Vagina (tissue), 2 donors: ENCODE measurements around the gene PACSIN1.

ENCODE experiments used
- CTCF ChIP-seq, 3 experiments: fragments of 450-650 bp in 2 of 3; fragments of 200-600 bp in 1 of 3; sonication (generic) in 1 of 3; IDR thresholded peaks; one replicate each; pipeline ENCODE4 v1.5.1; 2017 to 2019; ENCODE audit warnings: antibody characterized with exemption in 3 of 3, mild to moderate bottlenecking in 2 of 3, moderate library complexity in 2 of 3
- POLR2A ChIP-seq, 2 donors: fragments of 450-650 bp; IDR thresholded peaks; one replicate each; pipeline ENCODE4 v1.6.1; 2017; ENCODE audit warnings: antibody characterized with exemption in 2 of 2, mild to moderate bottlenecking in 2 of 2, moderate library complexity in 2 of 2
- POLR2AphosphoS5 ChIP-seq, 2 donors: sonication (generic); formaldehyde crosslinking; IDR thresholded peaks; one replicate each; pipeline ENCODE4 v1.9.0; 2017; ENCODE audit warnings: antibody characterized with exemption in 2 of 2, mild to moderate bottlenecking in 2 of 2, low read depth in 1 of 2; ENCODE audit not compliant: insufficient read depth in 1 of 2

DNA sequence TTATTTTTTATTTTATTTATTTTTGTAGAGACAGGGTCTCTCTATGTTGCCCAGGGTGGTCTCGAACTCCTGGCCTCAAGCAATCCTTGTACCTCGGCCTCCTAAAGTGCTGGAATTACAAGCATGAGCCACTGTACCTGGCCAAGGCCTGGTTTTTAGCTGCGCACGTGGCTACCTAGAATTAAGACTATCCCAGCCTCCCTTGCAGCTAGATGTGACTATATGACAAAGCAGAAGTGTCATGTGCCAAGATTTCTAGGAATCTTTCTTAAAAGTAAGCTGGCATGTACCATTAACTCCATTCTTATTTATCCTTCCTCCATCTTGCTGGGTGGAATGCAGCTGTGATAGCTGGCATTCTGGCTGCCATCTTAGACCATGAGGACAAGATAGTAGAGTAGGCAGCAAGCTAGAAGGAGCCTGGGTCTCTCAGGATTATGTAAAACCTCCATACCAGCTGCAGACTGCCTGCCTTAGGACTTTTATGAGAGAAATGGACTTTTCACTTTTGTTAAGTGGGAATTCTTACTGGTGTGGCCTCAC is 92.4 kb downstream of the PACSIN1 start:
- TF ChIP-seq POLR2A (IDR thresholded peaks at IDR 0.05) (no peak), POLR2AphosphoS5 (IDR thresholded peaks at IDR 0.05; ENCODE audit: insufficient read depth in 1 of 2, low read depth in 1 of 2) (no peak), CTCF (IDR thresholded peaks at IDR 0.05) (no peak)
